Activated B cell treated with CpG ODN at 0.5 μM for 24 hours (primary cell): ENCODE results near the gene THSD7A. TPM values are rescaled to one million over a fixed set of nuclear protein-coding genes. Genes with fewer than 3 reads are reported as not detected.

Experiments
- ATAC-seq: fragments of 200-7000 bp; cut with Tn5 transposase; one replicate; pipeline ENCODE4 v1.10.0; 2021; ENCODE audit warnings: low read depth, mild to moderate bottlenecking, moderate library complexity
- CTCF ChIA-PET: fragments of 350-600 bp; sonication (Branson Sonifier 250); formaldehyde crosslinking; loops from one replicate; lab custom pipeline; 2021; ENCODE audit warnings: antibody characterized with exemption; lab: Charles Lee
- POLR2A ChIA-PET: fragments of 350-600 bp; sonication (Branson Sonifier 250); formaldehyde crosslinking; loops from one replicate; lab custom pipeline; 2021; ENCODE audit warnings: antibody characterized with exemption; lab: Charles Lee
- DNase-seq: peaks from one replicate; pipeline ENCODE4 v3.0.0; 2022
- H3K27ac Mint-ChIP-seq: one replicate; pipeline ENCODE4 v1.8.0; 2020; ENCODE audit warnings: mixed read lengths
- H3K27me3 Mint-ChIP-seq: one replicate; pipeline ENCODE4 v1.8.0; 2021; ENCODE audit warnings: mixed read lengths
- H3K36me3 Mint-ChIP-seq: one replicate; pipeline ENCODE4 v1.8.0; 2021; ENCODE audit warnings: low read depth, mixed read lengths
- H3K4me1 Mint-ChIP-seq: one replicate; pipeline ENCODE4 v1.8.0; 2021; ENCODE audit warnings: mixed read lengths
- H3K4me3 Mint-ChIP-seq: one replicate; pipeline ENCODE4 v1.8.0; 2020; ENCODE audit warnings: mild to moderate bottlenecking, mixed read lengths
- H3K9me3 Mint-ChIP-seq: one replicate; pipeline ENCODE4 v1.8.0; 2020; ENCODE audit warnings: mixed read lengths
- intact Hi-C: fragments of 100-400 bp; cut with micrococcal nuclease; formaldehyde crosslinking; loops from one replicate; pipeline ENCODE4 v1.15.1; 2024
- total RNA-seq: library from RNA; stranded (reverse); gene quantifications from 2 replicates; pipeline ENCODE4 v1.2.3, GENCODE V29; 2022
- TF ChIP-seq, protein P1 (sequence below): fragments of 200-600 bp; IDR thresholded peaks from one replicate; pipeline ENCODE4 v1.8.0; 2022; ENCODE audit warnings: antibody characterized with exemption, mild to moderate bottlenecking

The THSD7A gene
- total RNA-seq, 1 donor from 2014 or later: not detected

DNA sequence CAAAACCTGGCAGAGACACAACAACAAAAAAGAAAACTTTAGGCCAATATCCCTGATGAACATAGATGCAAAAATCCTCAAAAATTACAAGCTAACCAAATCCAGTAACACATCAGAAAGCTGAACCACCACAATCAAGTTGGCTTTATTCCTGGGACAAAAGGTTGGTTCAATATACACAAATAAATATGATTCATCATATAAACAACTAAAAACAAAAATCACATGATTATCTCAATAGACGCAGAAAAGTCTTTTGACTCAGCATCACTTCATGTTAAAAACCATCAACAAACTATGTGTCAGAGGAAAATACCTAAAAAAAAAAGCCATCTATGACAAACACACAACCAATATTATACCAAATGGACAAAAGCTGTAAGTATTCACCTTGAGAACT lies 283.5 kb downstream of the THSD7A start:
- H3K4me1 Mint-ChIP-seq: no peaks in the 10 kb centered on the region
- POLR2A ChIA-PET: no interaction called here
- TF ChIP-seq, protein P1, sequence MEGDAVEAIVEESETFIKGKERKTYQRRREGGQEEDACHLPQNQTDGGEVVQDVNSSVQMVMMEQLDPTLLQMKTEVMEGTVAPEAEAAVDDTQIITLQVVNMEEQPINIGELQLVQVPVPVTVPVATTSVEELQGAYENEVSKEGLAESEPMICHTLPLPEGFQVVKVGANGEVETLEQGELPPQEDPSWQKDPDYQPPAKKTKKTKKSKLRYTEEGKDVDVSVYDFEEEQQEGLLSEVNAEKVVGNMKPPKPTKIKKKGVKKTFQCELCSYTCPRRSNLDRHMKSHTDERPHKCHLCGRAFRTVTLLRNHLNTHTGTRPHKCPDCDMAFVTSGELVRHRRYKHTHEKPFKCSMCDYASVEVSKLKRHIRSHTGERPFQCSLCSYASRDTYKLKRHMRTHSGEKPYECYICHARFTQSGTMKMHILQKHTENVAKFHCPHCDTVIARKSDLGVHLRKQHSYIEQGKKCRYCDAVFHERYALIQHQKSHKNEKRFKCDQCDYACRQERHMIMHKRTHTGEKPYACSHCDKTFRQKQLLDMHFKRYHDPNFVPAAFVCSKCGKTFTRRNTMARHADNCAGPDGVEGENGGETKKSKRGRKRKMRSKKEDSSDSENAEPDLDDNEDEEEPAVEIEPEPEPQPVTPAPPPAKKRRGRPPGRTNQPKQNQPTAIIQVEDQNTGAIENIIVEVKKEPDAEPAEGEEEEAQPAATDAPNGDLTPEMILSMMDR: no peak
- no peaks in the 10 kb centered on the region for H3K36me3 Mint-ChIP-seq
- no peak overlapping the region for H3K27ac Mint-ChIP-seq
- intact Hi-C loops: no loop called here
- no peak for ATAC-seq
- CTCF ChIA-PET: no interaction called here
- no peak for DNase-seq
- no peaks in the 10 kb centered on the region for H3K27me3 Mint-ChIP-seq
- H3K9me3 Mint-ChIP-seq: peaks cover 6% of the 10 kb centered on the region
- H3K4me3 Mint-ChIP-seq: no peak overlapping the region

DNA sequence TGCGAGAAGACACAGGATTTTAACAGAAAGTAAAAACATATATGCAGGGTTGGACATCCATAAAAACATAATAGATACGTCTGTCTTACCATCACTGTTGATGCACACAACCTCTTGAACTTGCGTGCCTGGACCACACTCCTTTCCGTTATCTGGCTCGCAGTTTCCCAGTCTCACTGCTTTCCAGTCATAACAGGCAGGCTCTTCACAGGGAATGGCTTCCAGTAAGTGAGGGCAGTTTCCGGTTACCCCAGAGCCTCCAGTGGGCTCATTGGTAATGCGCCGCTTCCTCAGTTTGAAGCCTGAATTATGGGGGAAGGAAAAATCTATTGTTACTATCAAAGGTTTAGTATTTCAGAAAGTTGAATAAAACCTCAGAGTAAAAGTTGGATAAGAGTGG lies 290.7 kb downstream of the THSD7A start:
- Mint-ChIP-seq H3K36me3 (no peaks in the 10 kb centered on the region), H3K4me3 (no peak overlapping the region), H3K27ac (no peak overlapping the region), H3K4me1 (no peaks in the 10 kb centered on the region), H3K27me3 (no peaks in the 10 kb centered on the region), H3K9me3 (no peaks in the 10 kb centered on the region)
- no peak for ATAC-seq
- DNase-seq: no peak
- ChIA-PET POLR2A (no interaction called here), CTCF (no interaction called here)
- TF ChIP-seq, protein P1: no peak
- intact Hi-C loops: no loop called here

DNA sequence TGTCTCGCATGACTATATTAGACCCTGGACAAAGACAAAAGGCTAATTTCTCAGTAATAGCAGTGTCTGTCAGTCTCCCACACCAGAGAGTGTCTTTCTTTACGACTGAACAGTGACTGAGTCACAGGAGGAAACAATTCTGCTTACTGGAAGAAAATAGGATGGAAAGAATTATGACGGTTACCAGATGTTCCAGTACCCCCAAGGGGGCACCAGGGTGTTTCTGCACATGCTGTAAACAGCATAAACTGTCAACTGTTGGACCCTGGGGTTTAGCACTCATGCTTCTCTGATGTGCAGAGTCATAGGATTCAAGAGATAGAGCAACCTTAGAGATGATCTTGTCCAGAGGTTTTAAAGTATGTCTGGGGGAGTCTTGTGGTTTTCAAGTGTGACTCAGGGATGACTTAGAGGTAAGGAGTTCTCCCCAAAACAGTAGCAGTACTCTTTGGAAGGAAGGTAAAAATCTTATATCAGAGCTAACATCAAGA lies 291.7 kb downstream of the THSD7A start:
- ChIA-PET CTCF (no interaction called here), POLR2A (no interaction called here)
- no peak for DNase-seq
- TF ChIP-seq, protein P1: no peak
- Mint-ChIP-seq H3K4me3 (no peak overlapping the region), H3K27me3 (no peaks in the 10 kb centered on the region), H3K27ac (no peak overlapping the region), H3K4me1 (no peaks in the 10 kb centered on the region), H3K36me3 (no peaks in the 10 kb centered on the region), H3K9me3 (no peaks in the 10 kb centered on the region)
- ATAC-seq: no peak
- intact Hi-C loops: no loop called here

DNA sequence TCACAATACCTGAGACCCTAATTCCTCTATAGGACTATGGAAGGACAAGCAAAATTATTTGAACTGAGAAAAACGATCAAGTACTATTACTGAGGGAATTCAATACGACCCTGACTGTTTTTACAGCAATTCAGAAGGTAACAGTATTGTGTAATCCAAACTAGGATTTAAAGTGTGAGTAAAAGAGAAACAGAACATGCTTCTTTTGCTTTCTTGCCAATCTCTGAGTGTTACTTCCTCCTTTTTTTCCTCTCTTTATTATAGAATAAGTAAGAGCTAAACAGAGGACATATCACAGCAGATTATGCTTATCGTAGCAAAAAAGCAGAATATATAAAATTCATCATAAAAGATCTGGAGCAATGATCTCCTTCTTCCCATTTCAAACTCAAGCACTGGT lies 292.1 kb downstream of the THSD7A start:
- no peak for ATAC-seq
- TF ChIP-seq, protein P1: no peak
- H3K4me3 Mint-ChIP-seq: no peak overlapping the region
- no peaks in the 10 kb centered on the region for H3K4me1 Mint-ChIP-seq
- H3K36me3 Mint-ChIP-seq: no peaks in the 10 kb centered on the region
- CTCF ChIA-PET: no interaction called here
- DNase-seq: no peak
- H3K9me3 Mint-ChIP-seq: no peaks in the 10 kb centered on the region
- no peak overlapping the region for H3K27ac Mint-ChIP-seq
- no peaks in the 10 kb centered on the region for H3K27me3 Mint-ChIP-seq
- POLR2A ChIA-PET: no interaction called here
- intact Hi-C loops: no loop called here

DNA sequence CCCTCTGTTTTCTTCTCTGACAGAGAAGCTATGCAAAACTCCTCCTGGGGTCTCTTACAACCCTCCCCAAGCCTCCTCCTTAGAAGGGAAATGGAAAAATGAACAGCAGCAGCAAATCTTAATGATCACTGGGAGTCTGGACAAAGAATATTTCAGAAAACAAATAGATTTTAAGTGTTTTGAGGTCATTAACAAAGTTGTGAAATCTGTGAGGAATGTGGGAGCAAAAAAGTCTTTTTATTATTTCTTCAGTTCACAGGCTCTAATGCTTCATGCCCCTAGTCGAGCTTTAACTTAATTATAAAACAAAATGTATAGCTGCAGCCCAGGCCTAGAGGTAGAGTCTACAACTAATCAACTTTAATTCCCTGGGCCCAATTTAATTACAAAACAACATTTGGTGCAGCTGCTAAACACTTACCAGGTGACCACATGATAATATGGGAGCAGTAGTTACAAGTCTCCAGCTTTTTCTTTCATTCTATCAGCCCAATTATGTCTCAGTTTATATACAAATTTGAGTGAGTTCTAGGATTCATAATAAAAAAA lies 293.2 kb downstream of the THSD7A start:
- POLR2A ChIA-PET: no interaction called here
- intact Hi-C loops: no loop called here

More for the DNA sequence above, 293.2 kb downstream of the THSD7A start:
- Mint-ChIP-seq H3K36me3 (no peaks in the 10 kb centered on the region), H3K9me3 (no peaks in the 10 kb centered on the region), H3K27ac (no peak overlapping the region), H3K4me3 (no peak overlapping the region), H3K4me1 (no peaks in the 10 kb centered on the region), H3K27me3 (no peaks in the 10 kb centered on the region)
- ATAC-seq (no peak), DNase-seq (no peak)
- CTCF ChIA-PET: no interaction called here
- TF ChIP-seq, protein P1: no peak
